GM21576 (cell line): ENCODE measurements around the gene TRPV6.

ENCODE experiments used
- ATAC-seq: cut with Tn5 transposase; IDR thresholded peaks from one replicate; pipeline ENCODE4 v1.9.1; 2021; ENCODE audit warnings: mild to moderate bottlenecking, moderate library complexity; ENCODE audit not compliant: unreplicated experiment

TRPV6 gene

DNA sequence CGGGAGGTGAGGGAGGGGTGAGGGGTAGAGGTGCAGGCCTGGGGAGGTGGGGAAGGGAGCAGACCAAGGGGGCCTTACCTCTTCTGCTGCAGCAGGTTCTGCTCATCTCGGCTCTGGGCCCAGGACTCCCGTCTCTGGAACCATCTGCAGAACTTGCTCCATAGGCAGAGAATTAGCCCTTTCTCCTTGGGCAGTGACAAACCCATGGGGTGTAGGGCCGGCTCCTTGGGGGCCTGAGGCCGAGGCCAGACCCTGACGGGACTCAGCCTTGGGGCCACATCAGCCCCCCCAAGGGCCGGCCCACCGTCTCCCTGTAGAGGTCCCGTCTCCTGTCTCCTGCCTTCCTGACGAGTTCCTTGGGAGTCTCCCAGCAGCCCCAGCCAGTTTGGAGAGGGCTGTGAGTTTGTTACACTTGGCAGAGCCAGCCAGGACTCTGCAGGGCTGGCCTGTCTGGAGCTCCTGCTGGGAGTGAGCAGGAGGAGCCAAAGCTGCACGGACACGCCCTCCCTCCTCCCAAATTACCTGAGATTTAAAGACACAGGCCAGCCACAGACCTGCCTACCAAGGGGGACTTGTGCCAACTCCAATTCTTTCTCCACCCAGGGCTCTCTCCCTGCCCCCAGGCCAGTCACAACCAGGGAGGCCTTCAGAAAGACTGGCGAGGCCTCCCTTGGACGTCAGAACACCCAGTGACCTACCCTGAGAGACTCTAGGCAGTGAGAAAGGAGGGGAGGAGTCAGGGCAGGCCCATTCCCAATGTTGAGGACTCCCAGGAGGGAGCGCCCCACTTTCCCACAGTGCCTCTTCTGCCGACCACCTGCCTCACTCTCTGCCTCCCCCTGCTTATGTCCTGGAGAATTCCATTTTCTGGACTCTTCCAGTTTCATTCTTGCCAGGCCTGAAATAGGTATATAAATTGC lies at the start of gene TRPV6:
TSS of gene TRPV6 (minus strand) at position 435 of the 920 bp plus-strand sequence.
- no peak for ATAC-seq

DNA sequence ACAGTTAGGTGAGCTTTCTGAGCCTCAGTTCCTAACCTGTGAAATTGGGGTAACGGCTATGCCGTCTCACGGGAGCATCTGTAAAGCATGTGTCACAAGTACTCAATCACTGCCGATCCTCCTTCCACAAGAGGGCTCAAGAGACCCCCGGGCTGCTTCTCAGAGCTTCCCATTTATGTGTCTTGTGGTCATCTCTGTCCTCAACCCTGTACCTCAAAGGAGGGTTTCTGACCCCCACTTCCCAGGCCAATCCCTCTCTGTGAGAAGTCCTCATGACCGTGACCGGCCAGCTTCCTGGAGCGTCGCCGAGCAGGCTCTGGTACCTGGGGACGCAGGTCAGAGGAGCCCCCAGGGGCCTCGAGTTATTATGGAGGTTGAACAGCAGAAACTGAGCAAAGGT lies 48.5 kb upstream of the TRPV6 start:
- ATAC-seq = no peak

DNA sequence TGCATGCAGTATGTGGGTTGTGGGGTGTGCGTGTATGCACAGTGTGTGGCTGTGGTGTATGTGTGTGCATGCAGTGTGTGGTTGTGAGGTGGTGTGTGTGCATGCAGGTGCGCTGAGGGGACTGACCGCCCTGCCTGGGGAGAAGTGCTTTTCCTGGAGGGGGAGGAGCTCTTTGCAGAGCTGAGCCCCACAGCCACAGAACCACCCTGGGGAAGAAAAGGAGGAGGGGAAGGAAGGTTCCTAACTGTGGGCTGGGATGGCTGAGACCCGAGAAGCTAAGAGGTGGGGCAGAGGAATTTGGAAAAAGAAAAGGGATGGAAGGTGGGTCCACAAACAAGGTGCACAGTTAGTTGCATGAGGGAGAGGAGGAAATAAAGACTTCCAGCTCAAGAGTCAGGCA lies 48.1 kb upstream of the TRPV6 start, which contains the start of gene TRPV5:
TSS of gene TRPV5 (minus strand) at position 123 of the 400 bp plus-strand sequence. CDS start 287 bp downstream, outside the sequence.
- no peak for ATAC-seq

DNA sequence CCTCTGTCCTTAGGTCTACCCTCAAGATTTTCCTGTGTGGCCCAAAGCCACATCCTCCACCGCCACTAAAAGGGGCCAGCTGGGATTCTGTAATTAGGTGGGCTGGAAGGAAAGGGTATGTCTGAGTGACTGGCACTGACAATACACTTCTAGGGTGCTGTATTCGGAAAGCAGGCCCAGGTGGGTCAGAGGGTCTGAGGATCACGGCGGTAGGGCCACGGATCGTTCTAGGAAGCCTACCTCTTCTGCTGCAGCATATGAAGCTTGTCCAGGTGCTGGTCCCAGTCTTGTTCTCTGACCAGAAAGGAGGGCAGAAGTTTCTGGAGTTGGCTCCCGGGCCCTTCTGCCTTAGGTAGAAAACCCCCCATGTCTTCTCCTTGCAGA lies 47.5 kb upstream of the TRPV6 start:
- no peak for ATAC-seq

DNA sequence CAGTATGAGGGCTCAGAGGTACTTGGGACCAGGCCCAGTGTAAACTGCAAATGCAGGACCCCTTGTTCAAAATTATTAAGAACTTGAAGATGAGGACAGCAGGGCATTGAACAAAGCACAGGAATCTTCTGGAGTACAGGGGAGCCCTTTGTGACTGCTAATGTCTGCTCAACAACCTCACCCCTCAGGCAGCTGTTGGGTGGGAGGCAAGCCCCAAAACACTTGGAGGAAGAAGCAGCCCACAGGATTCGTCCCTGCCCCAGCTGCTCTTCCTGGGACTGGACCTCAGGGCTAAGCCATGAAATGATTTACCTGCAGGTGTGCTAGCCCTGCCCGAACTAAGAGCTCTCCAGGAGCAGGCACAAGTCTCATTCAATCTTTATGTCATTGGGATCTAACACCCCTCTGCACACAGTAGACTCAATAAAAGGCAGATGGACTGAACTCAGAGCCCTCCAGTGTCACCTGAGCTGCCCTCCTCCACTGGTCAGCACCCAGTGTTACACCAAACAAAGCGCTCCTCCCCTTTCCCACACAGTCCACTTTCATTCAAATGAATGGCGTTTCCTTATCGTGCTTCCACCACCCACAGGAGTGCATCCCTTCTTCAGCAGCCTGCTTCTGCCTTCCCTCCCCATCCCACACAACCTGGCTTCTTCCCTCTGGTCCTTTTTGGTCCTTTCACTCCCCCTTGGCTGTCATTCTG lies 47.0 kb upstream of the TRPV6 start:
- ATAC-seq = no peak

DNA sequence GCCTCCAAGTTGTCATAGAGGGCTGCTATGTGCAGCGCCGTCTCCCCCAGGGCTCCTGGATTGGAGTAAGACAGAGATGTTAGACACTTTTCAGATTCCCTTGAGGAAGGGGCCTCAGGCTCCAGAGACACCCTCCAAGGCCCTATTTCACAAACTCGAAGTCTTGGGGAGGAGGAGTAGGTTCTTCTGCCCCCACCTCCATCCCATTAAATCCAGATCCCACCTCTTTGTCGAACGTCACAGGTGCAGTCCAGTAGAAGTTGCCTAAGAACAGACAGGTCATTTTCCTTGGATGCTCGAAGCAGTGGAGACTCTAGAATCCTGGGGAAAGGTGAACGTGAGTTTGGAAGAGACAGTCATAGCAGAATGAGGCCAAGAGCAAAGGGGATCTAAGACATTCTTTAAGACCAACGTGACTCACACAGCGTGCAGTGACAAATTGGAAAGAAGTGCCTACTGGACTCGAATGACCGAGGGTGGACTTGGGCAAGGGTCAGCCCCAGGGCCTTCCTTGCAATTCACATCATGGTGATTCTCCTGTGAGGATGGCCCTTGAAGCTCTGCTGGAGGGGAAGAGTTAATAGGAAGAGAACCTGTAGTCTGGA lies 44.7 kb upstream of the TRPV6 start:
- ATAC-seq = no peak

DNA sequence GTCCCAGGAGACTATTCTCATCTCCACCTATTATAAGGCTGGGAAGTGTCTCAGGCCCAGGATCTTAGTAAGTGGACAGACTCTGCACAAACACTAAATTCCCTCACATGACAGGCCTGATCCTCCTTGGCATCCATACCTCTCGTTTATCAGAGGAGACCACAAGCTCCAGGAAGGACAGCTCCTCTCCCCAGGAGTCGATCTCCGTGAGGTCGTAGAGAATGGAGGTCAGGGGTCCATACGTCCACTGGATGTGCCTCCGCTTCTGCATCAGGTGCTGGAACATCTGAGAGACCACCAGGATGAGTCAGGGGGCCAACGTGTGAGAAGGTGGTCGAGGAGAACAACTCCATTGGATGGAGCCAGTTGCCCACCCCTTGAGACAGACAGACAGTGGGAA lies 42.4 kb upstream of the TRPV6 start:
- ATAC-seq = no peak

DNA sequence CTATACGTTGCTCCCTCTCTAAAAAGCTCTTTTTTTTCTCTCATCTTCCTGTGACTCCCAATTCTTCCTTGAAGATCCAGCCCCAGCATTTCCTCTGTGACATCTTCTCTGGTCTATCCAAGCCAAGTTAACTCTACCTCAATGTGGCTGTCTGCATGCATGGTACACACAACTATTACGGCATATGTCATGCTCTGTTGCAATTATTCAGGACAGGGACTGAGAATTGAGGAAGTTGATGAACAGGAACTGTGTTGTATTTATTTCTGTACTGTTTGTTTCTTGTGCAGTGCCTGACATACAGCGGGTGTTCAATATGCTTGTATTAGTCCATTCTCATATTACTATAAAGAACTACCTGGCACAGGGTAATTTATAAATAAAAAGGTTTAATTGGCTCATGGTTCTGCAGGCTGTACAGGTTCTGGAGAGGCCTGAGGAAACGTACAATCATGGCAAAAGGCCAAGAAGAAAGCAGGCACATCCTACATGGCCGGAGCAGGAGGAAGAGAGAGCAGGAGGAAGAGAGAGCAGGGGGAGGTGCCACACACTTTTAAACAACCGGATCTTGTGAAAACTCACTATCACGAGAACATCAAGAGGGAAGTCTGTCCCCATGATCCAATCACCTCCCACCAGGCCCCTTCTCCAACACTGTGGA lies 41.7 kb upstream of the TRPV6 start:
- ATAC-seq = no peak

DNA sequence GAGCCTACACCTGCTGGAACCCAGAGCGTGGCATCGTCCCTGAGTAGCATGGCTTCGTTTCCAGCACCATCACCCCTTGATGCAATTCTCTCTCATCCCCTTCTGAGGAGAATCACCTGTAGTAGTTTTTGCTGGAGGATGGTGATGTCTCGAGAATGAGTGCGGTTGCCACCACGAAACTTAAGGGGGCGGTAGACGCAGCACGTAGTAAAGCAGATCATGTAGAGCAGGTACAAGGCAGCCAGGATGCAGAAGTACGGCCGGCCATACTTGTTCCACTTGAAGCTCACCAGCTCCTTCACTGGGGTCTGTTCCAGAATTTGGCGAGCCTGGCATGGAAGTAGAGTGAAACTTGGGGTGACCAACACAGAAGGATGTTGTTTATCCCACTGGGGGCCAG lies 39.9 kb upstream of the TRPV6 start:
- no peak for ATAC-seq

DNA sequence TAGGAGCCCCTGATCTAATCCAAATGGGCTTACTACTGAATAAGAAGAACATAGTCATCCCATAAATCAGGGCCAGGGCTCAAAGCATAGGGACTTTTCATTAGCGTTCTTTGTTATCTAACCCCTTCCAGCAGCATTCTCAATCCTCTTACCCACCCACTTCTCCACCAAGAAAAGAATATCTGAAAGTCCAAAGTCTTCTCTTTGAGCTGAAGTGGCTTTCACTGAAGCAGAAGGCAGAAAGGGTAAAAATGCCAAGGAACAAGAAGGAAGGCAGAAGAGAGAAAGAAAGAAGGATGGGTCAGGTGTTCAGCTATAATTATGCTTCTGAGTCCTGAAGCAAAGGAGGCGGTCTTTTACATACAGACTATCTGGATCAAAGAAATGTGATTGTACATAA lies 37.8 kb upstream of the TRPV6 start:
- ATAC-seq = no peak

DNA sequence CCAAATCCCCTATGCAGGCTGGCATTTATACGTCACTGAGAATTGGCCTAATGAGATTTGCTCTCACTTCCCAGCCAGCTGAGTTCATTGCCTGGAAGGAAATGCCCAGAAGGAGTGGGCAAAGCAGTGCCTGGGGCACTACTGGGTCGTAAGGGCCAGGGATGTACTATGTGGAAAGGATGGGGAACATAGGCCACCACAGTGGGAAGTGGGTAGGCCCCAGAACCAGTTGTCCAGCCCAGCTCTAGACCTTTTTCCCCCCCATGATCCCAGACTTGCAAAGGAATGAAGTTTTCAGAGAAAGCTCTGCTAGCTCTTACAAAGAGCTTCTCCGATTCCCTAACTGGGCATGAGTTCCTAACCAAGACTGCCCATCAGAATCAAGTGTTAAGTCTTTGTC lies 34.1 kb upstream of the TRPV6 start:
- ATAC-seq = no peak

DNA sequence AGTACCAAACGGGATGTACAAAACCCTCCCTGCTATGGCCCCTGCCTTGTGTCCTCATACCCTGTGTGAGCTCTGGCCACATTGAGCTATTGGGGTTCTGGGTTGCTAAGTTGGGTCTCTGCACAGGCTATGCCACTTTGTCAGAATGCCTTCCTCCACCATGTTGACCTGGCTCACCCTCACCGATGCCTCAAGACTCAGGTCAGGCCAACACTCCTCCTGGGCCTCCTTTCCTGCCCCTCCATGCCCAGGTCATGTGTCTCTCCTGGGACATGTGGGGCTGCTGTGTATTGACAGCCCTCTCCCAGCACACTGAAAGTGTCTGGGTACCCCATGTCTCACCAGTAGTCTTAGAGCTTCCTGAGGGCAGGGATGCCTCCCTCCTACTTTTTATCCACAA lies 33.4 kb upstream of the TRPV6 start:
- ATAC-seq = no peak

DNA sequence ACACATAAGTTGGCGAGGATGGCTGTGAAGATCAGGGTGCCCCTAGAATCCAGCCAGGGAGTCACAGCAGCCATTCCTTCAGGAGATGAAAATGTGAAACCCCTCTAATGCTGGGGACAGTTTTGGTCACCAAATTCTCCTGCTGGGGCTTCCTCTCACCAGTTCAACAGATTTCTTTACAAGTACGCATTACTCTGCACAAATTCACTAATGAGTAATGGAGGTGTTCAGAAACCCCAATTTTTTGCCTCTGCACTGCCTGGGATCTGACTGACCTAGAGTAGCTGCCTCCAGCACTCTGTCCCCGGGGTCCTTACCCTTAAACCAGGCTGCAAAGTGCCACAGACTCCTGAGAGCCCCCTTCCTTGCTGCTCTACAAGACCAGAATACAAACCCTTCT lies 31.9 kb upstream of the TRPV6 start:
- no peak for ATAC-seq

DNA sequence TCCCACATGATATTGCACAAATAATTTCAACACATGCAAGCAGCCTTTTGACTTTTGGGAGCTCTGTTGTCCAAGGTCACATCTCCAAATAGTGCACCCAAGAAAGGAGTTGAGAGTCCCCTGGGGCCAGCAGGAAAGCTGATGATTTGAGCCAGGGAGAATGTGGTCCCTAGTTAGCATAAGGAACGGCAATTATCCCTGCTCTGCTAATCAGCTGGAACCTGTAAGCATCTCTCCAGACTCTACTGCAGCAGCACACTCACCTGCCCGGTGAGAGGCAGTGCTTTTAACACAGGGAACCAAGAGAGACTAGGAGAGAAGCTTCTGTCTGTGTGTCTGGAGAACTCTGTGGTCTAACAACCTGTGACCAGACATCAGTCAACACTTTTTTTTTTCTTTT lies 31.0 kb upstream of the TRPV6 start:
- no peak for ATAC-seq

DNA sequence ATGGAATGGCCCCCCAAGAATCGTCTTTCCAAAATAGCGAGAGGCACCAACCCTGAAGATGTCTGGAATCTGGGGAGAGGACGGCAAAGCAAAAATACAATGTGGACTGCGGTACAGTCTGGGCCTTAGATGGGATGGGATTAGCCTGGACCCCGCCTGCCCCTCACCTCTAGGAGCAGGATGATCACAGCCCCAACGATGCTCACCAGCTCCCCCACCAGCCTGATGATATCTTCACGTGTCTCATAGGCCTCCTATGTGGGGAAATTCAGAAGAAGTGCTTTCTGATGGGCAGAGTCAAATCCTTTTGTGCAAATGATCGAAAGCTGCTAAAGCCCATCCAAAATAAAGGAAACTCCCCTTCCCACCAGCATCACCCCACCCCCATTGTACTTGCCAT lies 29.8 kb upstream of the TRPV6 start:
- ATAC-seq = no peak

DNA sequence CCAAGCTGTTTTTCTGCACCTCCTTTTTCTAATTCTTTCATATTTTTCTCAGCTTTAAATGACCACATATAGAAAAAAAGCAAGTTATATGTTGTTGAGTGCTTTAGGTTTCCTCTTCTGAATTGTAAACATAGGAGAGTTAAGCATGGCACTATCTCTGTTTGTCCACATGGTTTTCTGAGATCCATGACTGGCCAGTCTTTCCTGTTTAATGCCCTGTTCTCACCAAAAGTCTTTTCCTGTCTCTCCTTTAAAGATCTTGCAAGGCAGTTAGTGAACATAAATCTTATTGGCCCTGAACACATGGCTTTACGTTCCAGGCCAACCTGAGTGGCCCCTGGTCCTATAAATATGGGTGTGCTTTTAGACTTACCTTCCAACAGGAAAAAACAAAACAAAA lies 28.6 kb upstream of the TRPV6 start:
- ATAC-seq = no peak

DNA sequence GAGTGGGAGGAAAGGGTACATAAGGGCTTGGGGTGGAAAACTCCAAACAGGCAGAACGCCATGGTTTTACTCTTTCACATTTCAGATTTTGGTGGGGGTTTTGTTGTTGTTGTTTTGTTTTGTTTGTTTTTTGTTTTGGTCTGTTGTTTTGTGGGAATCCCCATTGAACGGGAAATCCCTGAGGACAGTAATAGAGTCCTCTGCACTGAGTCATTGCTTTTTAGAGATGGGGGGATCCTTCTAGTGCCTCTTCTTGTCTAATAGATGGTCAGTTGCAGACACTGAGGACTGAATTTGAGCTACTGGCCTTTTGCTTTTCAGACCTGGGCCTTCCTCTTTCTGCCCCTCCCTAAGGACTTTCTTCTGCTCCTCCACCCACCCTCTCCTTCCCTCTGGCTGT lies 28.0 kb upstream of the TRPV6 start:
- no peak for ATAC-seq

DNA sequence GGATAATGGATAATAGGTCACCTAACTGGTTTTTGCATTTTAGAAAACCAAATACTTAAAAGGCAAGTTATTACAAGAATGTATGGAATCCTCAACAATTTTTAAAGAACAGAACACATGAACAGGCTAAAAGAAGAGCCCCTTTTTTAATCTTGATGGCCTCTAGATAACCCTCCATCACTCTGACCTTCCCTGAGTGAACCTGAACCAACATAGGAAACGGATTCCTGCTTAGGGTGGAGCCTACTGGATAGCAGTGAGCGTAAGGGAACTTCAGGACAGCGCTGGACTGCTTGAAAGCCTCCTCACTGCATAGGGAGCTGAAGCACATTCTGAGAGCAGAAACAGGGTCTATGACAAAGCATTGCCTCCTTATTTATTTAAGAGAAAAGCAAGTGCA lies 27.5 kb upstream of the TRPV6 start:
- ATAC-seq = no peak

DNA sequence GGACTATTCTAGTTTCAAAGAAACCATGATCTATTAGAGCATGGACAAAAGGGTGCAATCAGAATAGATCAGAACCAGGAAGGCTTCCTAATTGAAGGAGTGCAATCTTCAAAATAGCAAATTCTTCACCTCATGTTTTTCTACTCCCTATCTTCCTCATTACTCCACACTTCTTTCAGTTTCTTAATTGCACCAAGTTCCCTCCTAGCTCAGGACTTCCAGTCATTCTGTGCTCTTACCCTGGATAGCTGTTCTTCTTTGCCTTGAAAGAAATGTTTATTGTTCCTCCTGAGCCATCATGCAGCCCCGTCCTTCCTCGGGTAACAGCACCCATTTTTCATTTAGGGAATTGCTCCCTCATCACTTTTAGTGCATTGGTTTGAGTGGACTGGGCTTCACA lies 24.9 kb upstream of the TRPV6 start:
- ATAC-seq = no peak

DNA sequence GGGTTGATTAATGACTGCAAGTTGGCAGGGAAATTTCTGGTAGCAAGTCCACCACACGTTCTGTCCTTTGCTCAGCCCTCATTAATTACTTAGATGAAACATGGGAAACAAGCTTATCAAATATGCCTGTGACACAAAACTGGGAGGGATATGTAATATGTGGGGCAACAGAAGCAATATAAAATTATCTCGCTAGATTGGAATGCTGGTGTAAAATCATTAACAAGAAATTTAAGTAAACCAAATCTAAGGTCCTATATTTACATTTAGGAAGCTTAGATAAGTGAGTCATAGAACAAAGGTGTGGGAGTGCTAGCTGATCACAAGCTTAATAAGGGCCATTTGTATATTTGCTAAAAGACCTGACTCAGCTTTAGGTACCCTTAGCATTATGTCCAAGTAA lies 24.5 kb upstream of the TRPV6 start:
- ATAC-seq = no peak
